SK-N-SH treated with all-trans-retinoic acid at 6 μM for 48 hours (cell line): ENCODE data around the gene LONP1.

Source experiments
- ARNTL ChIP-seq: fragments of 450-650 bp; formaldehyde crosslinking; IDR thresholded peaks from 2 replicates; pipeline ENCODE4 v1.5.0; 2020; ENCODE audit warnings: low read depth, mild to moderate bottlenecking, moderate library complexity, borderline replicate concordance
- CSDC2 ChIP-seq: fragments of 250-450 bp; sonication (Bioruptor Pico); IDR thresholded peaks from 2 replicates; pipeline ENCODE4 v1.5.0; 2020; ENCODE audit warnings: mild to moderate bottlenecking, moderate library complexity
- ESRRG ChIP-seq: fragments of 250-450 bp; sonication (Bioruptor Pico); IDR thresholded peaks from 2 replicates; pipeline ENCODE4 v1.6.1; 2021; ENCODE audit warnings: mild to moderate bottlenecking
- ISL1 ChIP-seq: fragments of 250-450 bp; sonication (Bioruptor Pico); IDR thresholded peaks from 2 replicates; pipeline ENCODE4 v2.1.2; 2022; ENCODE audit warnings: mild to moderate bottlenecking, moderate library complexity
- OSR1 ChIP-seq: fragments of 250-450 bp; sonication (Bioruptor Pico); IDR thresholded peaks from 2 replicates; pipeline ENCODE4 v1.8.0; 2022; ENCODE audit warnings: moderate library complexity, mild to moderate bottlenecking, inconsistent platforms
- PATZ1 ChIP-seq: fragments of 250-450 bp; sonication (Bioruptor Pico); IDR thresholded peaks from 2 replicates; pipeline ENCODE4 v1.8.0; 2020; ENCODE audit warnings: mild to moderate bottlenecking, moderate library complexity, borderline replicate concordance
- RARB ChIP-seq: fragments of 250-450 bp; sonication (Bioruptor Pico); IDR thresholded peaks from 2 replicates; pipeline ENCODE4 v1.8.0; 2021; ENCODE audit warnings: mild to moderate bottlenecking, moderate library complexity
- SNAI2 ChIP-seq: fragments of 250-450 bp; sonication (Bioruptor Pico); IDR thresholded peaks from 2 replicates; pipeline ENCODE4 v1.5.0; 2020; ENCODE audit warnings: mild to moderate bottlenecking, moderate library complexity
- TCF4 ChIP-seq: fragments of 250-450 bp; sonication (Bioruptor Pico); IDR thresholded peaks from 2 replicates; pipeline ENCODE4 v1.8.0; 2021; ENCODE audit warnings: mild to moderate bottlenecking, moderate library complexity, borderline replicate concordance
- ZC3H10 ChIP-seq: fragments of 250-450 bp; sonication (Bioruptor Pico); IDR thresholded peaks from 2 replicates; pipeline ENCODE4 v1.5.1; 2021; ENCODE audit warnings: mild to moderate bottlenecking, moderate library complexity
- ZFP30 ChIP-seq: fragments of 450-650 bp; formaldehyde crosslinking; IDR thresholded peaks from 2 replicates; pipeline ENCODE4 v1.5.0; 2022; ENCODE audit warnings: mild to moderate bottlenecking, moderate library complexity
- TF ChIP-seq, protein P1 (sequence below): fragments of 250-450 bp; sonication (Bioruptor Pico); IDR thresholded peaks from 2 replicates; pipeline ENCODE4 v1.5.0; 2020; ENCODE audit warnings: mild to moderate bottlenecking, moderate library complexity

DNA sequence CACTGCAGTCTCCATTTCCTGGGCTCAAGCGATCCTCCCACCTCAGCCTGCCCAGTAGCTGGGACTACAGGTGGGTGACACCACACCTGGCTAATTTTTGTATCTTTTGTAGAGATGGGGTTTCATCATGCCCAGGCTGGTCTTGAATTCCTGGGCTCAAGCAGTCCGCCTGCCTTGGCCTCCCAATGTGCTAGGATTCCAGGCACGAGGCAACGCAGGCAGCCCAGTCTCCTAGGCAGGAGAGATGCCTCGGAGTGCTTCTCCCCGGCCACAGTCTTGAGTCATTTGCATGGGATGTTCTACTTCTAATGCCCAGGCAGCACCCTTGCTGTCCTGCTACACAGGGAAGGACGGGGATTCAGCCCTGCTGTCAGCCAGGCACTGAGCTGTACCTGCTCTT lies 48.3 kb downstream of the LONP1 start:
- TF ChIP-seq ISL1 (CRISPR knock-in tag) (no peak), ESRRG (no peak), ARNTL (CRISPR knock-in tag) (no peak), ZFP30 (no peak), TCF4 (CRISPR knock-in tag) (no peak), OSR1 (CRISPR knock-in tag) (no peak), SNAI2 (CRISPR knock-in tag) (no peak), CSDC2 (CRISPR knock-in tag) (no peak), RARB (CRISPR knock-in tag) (no peak), PATZ1 (CRISPR knock-in tag) (no peak), ZC3H10 (CRISPR knock-in tag) (no peak)
- TF ChIP-seq, protein P1, sequence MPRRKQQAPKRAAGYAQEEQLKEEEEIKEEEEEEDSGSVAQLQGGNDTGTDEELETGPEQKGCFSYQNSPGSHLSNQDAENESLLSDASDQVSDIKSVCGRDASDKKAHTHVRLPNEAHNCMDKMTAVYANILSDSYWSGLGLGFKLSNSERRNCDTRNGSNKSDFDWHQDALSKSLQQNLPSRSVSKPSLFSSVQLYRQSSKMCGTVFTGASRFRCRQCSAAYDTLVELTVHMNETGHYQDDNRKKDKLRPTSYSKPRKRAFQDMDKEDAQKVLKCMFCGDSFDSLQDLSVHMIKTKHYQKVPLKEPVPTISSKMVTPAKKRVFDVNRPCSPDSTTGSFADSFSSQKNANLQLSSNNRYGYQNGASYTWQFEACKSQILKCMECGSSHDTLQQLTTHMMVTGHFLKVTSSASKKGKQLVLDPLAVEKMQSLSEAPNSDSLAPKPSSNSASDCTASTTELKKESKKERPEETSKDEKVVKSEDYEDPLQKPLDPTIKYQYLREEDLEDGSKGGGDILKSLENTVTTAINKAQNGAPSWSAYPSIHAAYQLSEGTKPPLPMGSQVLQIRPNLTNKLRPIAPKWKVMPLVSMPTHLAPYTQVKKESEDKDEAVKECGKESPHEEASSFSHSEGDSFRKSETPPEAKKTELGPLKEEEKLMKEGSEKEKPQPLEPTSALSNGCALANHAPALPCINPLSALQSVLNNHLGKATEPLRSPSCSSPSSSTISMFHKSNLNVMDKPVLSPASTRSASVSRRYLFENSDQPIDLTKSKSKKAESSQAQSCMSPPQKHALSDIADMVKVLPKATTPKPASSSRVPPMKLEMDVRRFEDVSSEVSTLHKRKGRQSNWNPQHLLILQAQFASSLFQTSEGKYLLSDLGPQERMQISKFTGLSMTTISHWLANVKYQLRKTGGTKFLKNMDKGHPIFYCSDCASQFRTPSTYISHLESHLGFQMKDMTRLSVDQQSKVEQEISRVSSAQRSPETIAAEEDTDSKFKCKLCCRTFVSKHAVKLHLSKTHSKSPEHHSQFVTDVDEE, result no peak
